ENCODE data around the gene TREML1. TPM values are rescaled to one million over a fixed set of nuclear protein-coding genes. Genes with fewer than 3 reads are reported as not detected.

The TREML1 gene
- total and polyA plus RNA-seq, 2 experiments from 2014 or later: not detected

GRCh38 chr6:41193884-41194283, 39.7 kb upstream of the TREML1 start:
- Histone ChIP-seq H3K4me3 (no peak overlapping the region), H3K9me2 (ENCODE audit: insufficient read depth) (peaks cover 7% of the 10 kb centered on the region; the same call in 1 of the 2 replicates), H3K4me2 (no peak overlapping the region), H4K20me1 (replicated peaks; ENCODE audit: insufficient read depth) (no peaks in the 10 kb centered on the region), H3K4me1 (ENCODE audit: insufficient read depth) (no peaks in the 10 kb centered on the region), H3F3A (replicated peaks; ENCODE audit: low read depth) (no peaks in the 10 kb centered on the region), H3K27ac (ENCODE audit: low read depth) (no peak overlapping the region), H3K79me2 (replicated peaks; ENCODE audit: insufficient read depth) (no peaks in the 10 kb centered on the region), H2AFZ (no peak overlapping the region), H3K36me3 (ENCODE audit: insufficient read depth) (no peaks in the 10 kb centered on the region), H3K27me3 (ENCODE audit: insufficient read depth) (no peaks in the 10 kb centered on the region)
- H3K4me1 Mint-ChIP-seq: peaks cover 7% of the 10 kb centered on the region
- ATAC-seq: no peak
- H3K27ac Mint-ChIP-seq: no peak overlapping the region
- DNase-seq (ENCODE audit: low spot score): no peak
- peaks cover 9% of the 10 kb centered on the region for H3K27me3 Mint-ChIP-seq (ENCODE audit: insufficient read depth, low read depth, poor library complexity)
- TF ChIP-seq STAT1 (IDR thresholded peaks at IDR 0.05; ENCODE audit: unreplicated experiment) (no peak), REST (IDR thresholded peaks at IDR 0.05; ENCODE audit: unreplicated experiment) (no peak)
- peaks cover 20% of the 10 kb centered on the region for H3K9me3 Mint-ChIP-seq
- no peak overlapping the region for H3K4me3 Mint-ChIP-seq
- peaks cover 19% of the 10 kb centered on the region for H3K36me3 Mint-ChIP-seq (ENCODE audit: low read depth)

GRCh38 chr6:41193171-41193734, 39.1 kb upstream of the TREML1 start:
- Histone ChIP-seq H2AFZ (no peak overlapping the region), H3K4me1 (ENCODE audit: insufficient read depth) (no peaks in the 10 kb centered on the region), H3K27ac (ENCODE audit: low read depth) (no peak overlapping the region), H3F3A (replicated peaks; ENCODE audit: low read depth) (no peaks in the 10 kb centered on the region), H3K4me2 (no peak overlapping the region), H3K9me2 (ENCODE audit: insufficient read depth) (peaks cover 10% of the 10 kb centered on the region; the same call in 1 of the 2 replicates), H4K20me1 (replicated peaks; ENCODE audit: insufficient read depth) (no peaks in the 10 kb centered on the region), H3K79me2 (replicated peaks; ENCODE audit: insufficient read depth) (no peaks in the 10 kb centered on the region), H3K4me3 (no peak overlapping the region), H3K36me3 (ENCODE audit: insufficient read depth) (no peaks in the 10 kb centered on the region), H3K27me3 (ENCODE audit: insufficient read depth) (no peaks in the 10 kb centered on the region)
- Mint-ChIP-seq H3K36me3 (ENCODE audit: low read depth) (peaks cover 22% of the 10 kb centered on the region), H3K27me3 (ENCODE audit: insufficient read depth, low read depth, poor library complexity) (peaks cover 8% of the 10 kb centered on the region), H3K4me3 (no peak overlapping the region), H3K9me3 (peaks cover 23% of the 10 kb centered on the region), H3K4me1 (peaks cover 7% of the 10 kb centered on the region), H3K27ac (no peak overlapping the region)
- no peak for ATAC-seq
- DNase-seq (ENCODE audit: low spot score): no peak
- TF ChIP-seq JUNB (IDR thresholded peaks at IDR 0.05; ENCODE audit: unreplicated experiment): no peak
- no peak for TF ChIP-seq ZNF114 (CRISPR knock-in tag; IDR thresholded peaks at IDR 0.05)
- no peak for TF ChIP-seq ETS1 (IDR thresholded peaks at IDR 0.05)
- no peak for TF ChIP-seq STAT1 (IDR thresholded peaks at IDR 0.05; ENCODE audit: unreplicated experiment)
- TF ChIP-seq CREB1 (CRISPR knock-in tag; IDR thresholded peaks at IDR 0.05; ENCODE audit: low read depth): no peak
- no peak for TF ChIP-seq REST (IDR thresholded peaks at IDR 0.05; ENCODE audit: unreplicated experiment)
- no peak for TF ChIP-seq CTCF (conservative IDR thresholded peaks at IDR 0.05; ENCODE audit: low read depth in 2 of 2)
- no peak for TF ChIP-seq ZNF331 (CRISPR knock-in tag; IDR thresholded peaks at IDR 0.05; ENCODE audit: low read depth)
- TF ChIP-seq EZH2 (IDR thresholded peaks at IDR 0.05; ENCODE audit: low read depth, unreplicated experiment): no peak
- TF ChIP-seq EZH2phosphoT487 (IDR thresholded peaks at IDR 0.05; ENCODE audit: unreplicated experiment): no peak
- no peak for TF ChIP-seq POLR2AphosphoS5 (IDR thresholded peaks at IDR 0.05; ENCODE audit: low read depth)
- no peak for TF ChIP-seq NANOG (IDR thresholded peaks at IDR 0.05; ENCODE audit: borderline replicate concordance)

Data from GM23338 (cell line).